Lower lobe of right lung (tissue), 2 donors: ENCODE results near the gene ZBTB2. TPM values are rescaled to one million over a fixed set of nuclear protein-coding genes. Genes with fewer than 3 reads are reported as not detected.

Source experiments
- ATAC-seq, 2 donors: fragments of 200-7000 bp; cut with Tn5 transposase; one replicate each; pipeline ENCODE4 v1.9.1; 2020 to 2022; ENCODE audit warnings: mild to moderate bottlenecking in 2 of 2, moderate library complexity in 2 of 2
- DNase-seq: peaks from one replicate; pipeline ENCODE4 v3.0.0-alpha.2; 2020
- H3K27ac ChIP-seq: fragments of 200-600 bp; one replicate; pipeline ENCODE4 v1.8.0; 2022
- H3K27me3 ChIP-seq: fragments of 200-600 bp; one replicate; pipeline ENCODE4 v1.8.0; 2022; ENCODE audit warnings: low read depth
- H3K36me3 ChIP-seq: fragments of 200-600 bp; one replicate; pipeline ENCODE4 v1.8.0; 2022; ENCODE audit warnings: mild to moderate bottlenecking
- H3K4me1 ChIP-seq: fragments of 200-600 bp; one replicate; pipeline ENCODE4 v1.8.0; 2022
- H3K4me3 ChIP-seq: fragments of 200-600 bp; one replicate; pipeline ENCODE4 v1.8.0; 2022; ENCODE audit warnings: mild to moderate bottlenecking
- H3K9me3 ChIP-seq: fragments of 200-600 bp; one replicate; pipeline ENCODE4 v1.8.0; 2022
- intact Hi-C: fragments of 100-400 bp; cut with DNase I; formaldehyde crosslinking; loops from one replicate; pipeline ENCODE4 v1.11.0; 2022
- total RNA-seq: library from RNA; stranded (reverse); fragmentation: NEBNext Ultra II Directional; extraction: Animal tissue kit (Norgen Biotek cat#: 25700); gene quantifications from one replicate; pipeline ENCODE4 v1.2.1, GENCODE V29; 2021
- TF ChIP-seq, protein P1 (sequence below): fragments of 200-600 bp; IDR thresholded peaks from one replicate; pipeline ENCODE4 v1.8.0; 2022; ENCODE audit warnings: antibody characterized with exemption, mild to moderate bottlenecking
- donor health status: DM: no; HTN: yes; CAD: no; lungs with severe emphysema.

The ZBTB2 gene
- total RNA-seq, 1 donor from 2014 or later, result 10.3 TPM

DNA sequence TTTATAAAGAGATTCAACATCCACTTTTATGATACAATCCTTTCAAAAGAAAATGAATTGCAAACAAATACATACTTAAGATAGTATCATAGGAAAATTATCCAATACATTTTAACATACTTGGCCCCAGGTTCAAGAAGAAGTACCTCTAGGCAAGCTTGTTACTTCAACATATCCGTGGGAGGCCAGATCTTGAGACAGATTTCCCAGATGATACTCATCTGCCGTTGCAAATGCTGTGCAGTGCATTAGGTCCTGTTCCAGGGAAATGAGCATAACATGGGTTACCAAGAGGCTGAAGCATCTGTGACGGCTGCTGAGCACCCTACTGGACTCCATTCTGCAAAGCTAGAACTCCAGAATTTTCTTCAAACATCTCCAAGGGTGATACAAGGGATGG, 44.9 kb upstream of the ZBTB2 start:
- intact Hi-C loops, result no loop called here
- H3K27ac ChIP-seq, result no peak overlapping the region
- TF ChIP-seq, protein P1, sequence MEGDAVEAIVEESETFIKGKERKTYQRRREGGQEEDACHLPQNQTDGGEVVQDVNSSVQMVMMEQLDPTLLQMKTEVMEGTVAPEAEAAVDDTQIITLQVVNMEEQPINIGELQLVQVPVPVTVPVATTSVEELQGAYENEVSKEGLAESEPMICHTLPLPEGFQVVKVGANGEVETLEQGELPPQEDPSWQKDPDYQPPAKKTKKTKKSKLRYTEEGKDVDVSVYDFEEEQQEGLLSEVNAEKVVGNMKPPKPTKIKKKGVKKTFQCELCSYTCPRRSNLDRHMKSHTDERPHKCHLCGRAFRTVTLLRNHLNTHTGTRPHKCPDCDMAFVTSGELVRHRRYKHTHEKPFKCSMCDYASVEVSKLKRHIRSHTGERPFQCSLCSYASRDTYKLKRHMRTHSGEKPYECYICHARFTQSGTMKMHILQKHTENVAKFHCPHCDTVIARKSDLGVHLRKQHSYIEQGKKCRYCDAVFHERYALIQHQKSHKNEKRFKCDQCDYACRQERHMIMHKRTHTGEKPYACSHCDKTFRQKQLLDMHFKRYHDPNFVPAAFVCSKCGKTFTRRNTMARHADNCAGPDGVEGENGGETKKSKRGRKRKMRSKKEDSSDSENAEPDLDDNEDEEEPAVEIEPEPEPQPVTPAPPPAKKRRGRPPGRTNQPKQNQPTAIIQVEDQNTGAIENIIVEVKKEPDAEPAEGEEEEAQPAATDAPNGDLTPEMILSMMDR, result no peak
- no peaks in the 10 kb centered on the region for H3K9me3 ChIP-seq
- H3K27me3 ChIP-seq, result no peaks in the 10 kb centered on the region
- peaks cover 10% of the 10 kb centered on the region for H3K4me1 ChIP-seq
- ATAC-seq (no peak), DNase-seq (no peak)
- no peak overlapping the region for H3K4me3 ChIP-seq
- H3K36me3 ChIP-seq, result peaks cover 32% of the 10 kb centered on the region

DNA sequence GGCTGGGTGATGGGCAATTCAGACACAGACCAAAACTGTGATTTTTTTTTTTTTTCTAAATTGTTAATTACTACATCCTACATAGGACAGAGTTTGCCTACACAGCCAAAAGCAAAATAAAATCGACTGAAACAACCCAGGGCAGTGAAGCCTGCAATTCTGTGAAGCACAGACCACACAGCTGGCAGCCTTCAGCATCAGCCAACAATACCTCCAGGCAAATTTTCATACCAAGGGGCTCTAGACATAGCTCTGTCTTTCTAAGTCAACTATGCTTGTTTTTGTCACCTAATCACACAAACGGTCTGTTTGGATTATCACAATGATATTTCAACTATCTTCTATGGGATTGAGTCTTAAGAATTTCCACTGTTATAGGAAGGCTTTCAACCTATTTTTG, 43.0 kb upstream of the ZBTB2 start:
- TF ChIP-seq, protein P1, result no peak
- DNase-seq (no peak), ATAC-seq (no peak)
- H3K9me3 ChIP-seq, result no peaks in the 10 kb centered on the region
- no peaks in the 10 kb centered on the region for H3K27me3 ChIP-seq
- peaks cover 6% of the 10 kb centered on the region for H3K4me1 ChIP-seq
- peaks cover 51% of the 10 kb centered on the region for H3K36me3 ChIP-seq
- H3K27ac ChIP-seq, result no peak overlapping the region
- intact Hi-C loops, result no loop called here
- H3K4me3 ChIP-seq, result no peak overlapping the region

DNA sequence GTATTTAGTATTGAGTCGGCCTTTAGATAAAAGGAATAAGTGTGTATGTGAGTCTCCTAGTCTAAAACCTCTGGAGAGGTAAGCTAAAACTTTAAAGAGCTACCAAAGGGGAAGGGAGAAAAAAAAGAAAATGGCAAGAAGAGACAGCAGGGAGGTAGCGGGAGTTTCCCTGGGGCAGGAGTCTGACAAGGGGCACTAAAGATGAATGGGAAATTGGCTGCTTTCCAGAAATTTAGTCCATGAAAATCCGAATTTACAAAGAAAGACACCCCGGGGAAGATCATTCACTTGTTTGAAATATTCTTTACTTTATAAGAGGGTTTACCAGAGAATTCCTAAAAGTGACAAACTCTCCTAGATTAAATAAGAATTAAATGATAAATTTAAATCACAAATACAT, 41.3 kb upstream of the ZBTB2 start:
- TF ChIP-seq, protein P1, result no peak
- no peak overlapping the region for H3K27ac ChIP-seq
- no peaks in the 10 kb centered on the region for H3K9me3 ChIP-seq
- no peak for DNase-seq
- H3K27me3 ChIP-seq, result no peaks in the 10 kb centered on the region
- no peak overlapping the region for H3K4me3 ChIP-seq
- no peak for ATAC-seq
- intact Hi-C loops, result no loop called here
- H3K36me3 ChIP-seq, result peaks cover 69% of the 10 kb centered on the region
- H3K4me1 ChIP-seq, result peaks cover 6% of the 10 kb centered on the region

DNA sequence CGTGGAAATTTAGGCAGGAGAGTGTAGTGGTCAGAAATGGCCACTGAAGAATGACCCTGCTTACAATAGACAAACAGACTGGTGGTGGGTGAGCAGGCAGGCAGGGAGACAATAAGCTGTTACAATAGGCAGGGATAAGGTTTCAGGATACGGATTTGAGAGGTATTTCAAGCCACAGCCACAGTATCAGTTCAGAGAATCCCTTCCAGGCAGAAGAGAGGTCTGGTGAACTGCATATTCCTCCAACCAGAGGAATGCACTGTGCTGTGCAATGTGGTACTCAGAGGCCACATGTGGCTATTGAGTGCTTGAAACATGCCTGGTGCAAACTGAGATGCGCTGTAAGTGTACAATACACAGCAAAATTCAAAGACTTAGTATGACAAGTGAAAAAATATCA, 40.0 kb upstream of the ZBTB2 start:
- intact Hi-C loops, result no loop called here
- TF ChIP-seq, protein P1, result no peak
- no peak overlapping the region for H3K27ac ChIP-seq
- H3K27me3 ChIP-seq, result no peaks in the 10 kb centered on the region
- no peak for DNase-seq
- no peaks in the 10 kb centered on the region for H3K9me3 ChIP-seq
- H3K36me3 ChIP-seq, result peaks cover 82% of the 10 kb centered on the region
- no peaks in the 10 kb centered on the region for H3K4me1 ChIP-seq
- ATAC-seq, result no peak
- no peak overlapping the region for H3K4me3 ChIP-seq

DNA sequence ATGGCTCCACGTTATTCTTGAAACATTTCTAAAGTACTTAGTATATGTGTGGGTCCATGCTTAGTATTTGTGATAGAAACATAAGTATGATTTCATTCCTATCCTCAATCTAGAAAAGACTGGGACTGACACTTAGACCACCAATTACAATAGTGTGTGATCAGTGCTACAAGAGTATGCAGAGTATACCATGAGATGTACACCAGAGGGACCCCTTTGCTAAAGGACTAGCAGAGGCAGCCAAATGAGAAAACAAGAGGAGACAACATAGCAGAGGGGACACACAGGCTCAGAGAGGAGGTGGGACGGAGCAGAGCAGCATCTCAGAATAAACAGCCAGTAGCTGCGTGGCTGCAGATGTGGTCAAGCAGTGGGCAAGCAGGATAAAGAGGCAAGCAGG, 39.5 kb upstream of the ZBTB2 start:
- DNase-seq, result no peak
- H3K27me3 ChIP-seq, result no peaks in the 10 kb centered on the region
- H3K36me3 ChIP-seq, result peaks cover 86% of the 10 kb centered on the region
- H3K27ac ChIP-seq, result no peak overlapping the region
- TF ChIP-seq, protein P1, result no peak
- intact Hi-C loops, result no loop called here
- no peak overlapping the region for H3K4me3 ChIP-seq
- ATAC-seq, result no peak
- no peaks in the 10 kb centered on the region for H3K9me3 ChIP-seq
- H3K4me1 ChIP-seq, result no peaks in the 10 kb centered on the region
